Right ventricle myocardium superior (tissue), 1 donor: ENCODE measurements around the gene LIFR. TPM values are rescaled to one million over a fixed set of nuclear protein-coding genes. Genes with fewer than 3 reads are reported as not detected.

Source experiments
- ATAC-seq: fragments of 200-7000 bp; cut with Tn5 transposase; one replicate; pipeline ENCODE4 v1.9.1; 2020; ENCODE audit warnings: mild to moderate bottlenecking; ENCODE audit not compliant: poor library complexity
- DNase-seq: peaks from one replicate; pipeline ENCODE4 v3.0.0-alpha.2; 2020
- intact Hi-C: fragments of 100-400 bp; cut with DNase I; formaldehyde crosslinking; loops from one replicate; pipeline ENCODE4 v1.11.2; 2022
- total RNA-seq: library from RNA; stranded (reverse); fragmentation: NEBNext Ultra II Directional; extraction: Animal tissue kit (Norgen Biotek cat#: 25700); gene quantifications from one replicate; pipeline ENCODE4 v1.2.1, GENCODE V29; 2021
- donor health status: DM: no; HTN: yes; CAD: no; lungs with severe emphysema.

The LIFR gene
- total RNA-seq, 1 donor from 2014 or later = 53.2 TPM

DNA sequence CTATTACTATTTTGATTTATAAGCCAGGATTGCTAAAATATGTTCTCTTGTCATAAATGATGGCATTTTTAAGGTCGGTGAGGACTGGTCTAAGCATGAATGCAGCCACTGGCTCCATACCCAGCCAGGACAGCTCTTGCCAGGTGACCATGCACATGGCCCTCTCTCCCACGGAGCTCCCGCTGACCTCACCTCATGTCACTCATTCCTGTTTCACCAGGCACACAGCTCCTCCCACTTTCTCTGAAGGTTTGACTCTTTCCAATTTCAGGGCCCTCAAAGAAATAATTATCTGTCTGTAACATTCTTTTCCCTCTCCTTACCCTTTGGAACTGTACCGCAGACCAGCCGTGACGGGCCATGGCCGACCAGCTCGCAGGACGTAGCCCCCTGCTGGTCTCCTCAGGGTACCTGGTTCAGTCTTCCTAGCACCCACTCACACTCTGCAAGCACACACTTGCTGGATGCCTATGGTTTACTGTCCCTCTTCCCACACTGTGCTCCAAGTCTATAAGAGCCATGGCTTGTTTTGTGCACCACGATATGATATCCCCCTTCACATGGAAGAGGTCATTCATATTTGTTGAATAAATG is 72.5 kb downstream of the LIFR start:
- no peak for ATAC-seq

DNA sequence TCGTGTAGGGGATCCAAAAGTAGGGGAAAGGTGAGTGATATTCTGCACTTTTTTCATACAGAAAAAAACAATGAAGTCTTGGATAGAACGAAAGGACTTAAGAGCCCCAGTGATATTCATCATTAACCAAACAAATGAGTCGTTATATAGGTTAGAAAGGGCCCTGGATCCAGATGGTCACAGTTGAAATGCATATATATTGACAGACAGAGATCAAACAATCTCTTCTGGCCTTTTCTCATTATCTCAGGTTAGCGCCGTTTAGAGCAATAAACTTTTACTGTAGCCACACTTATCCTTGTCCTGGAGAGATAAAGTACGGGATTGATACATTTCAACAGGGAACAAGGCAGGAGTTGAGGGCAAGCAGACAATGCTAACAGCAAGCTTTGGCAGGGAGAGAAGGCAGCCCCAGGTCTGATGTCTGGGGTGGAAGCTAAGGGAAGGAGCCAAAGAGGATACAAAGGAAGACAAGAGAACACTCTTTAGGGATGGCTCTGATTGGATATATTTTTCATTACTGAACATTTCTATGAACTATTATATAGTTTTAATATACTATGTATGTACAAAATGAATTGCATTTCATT is 77.0 kb downstream of the LIFR start:
- intact Hi-C loops = no loop called here
- no peak for DNase-seq
- peak; percentile 58 for ATAC-seq

More for the DNA sequence above, 72.5 kb downstream of the LIFR start:
- intact Hi-C loops = no loop called here
- no peak for DNase-seq

DNA sequence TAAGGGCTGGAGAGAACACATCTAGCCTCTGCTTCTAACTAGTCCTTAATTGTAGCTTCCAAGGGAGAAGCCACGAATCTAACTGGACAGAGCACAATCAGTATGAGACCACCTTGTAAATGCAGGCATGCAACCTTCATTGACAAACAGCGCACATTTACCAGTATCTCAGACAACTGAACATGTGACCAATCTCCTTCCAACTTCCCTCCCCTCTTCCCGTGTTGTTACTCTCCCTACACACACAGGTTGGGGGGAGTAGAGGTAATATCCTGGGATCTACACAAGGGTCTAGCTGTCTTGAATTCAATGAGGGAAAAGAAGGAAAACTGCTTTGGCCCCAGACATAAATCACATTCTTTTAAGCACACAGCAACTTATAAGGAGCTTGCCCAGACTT is 77.6 kb downstream of the LIFR start:
- intact Hi-C loops = no loop called here
- no peak for DNase-seq
- ATAC-seq = no peak

DNA sequence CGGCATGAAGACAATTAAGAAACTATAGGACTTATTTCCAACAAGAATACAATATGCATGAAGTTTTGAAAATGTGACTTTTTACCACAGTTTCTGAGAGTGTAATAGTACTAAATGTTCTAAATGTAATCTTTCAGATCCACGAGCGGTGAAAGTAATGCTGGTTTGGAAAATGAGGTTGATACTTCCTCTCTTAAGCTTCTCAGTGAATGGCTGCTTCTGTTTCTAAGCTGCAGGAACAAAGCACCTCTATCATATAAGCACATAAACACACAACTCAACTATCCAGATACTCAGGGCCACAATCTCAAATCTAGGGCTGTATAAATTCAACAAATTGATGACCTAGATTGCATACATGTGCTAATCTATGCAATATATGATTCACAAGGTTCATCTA is 78.3 kb downstream of the LIFR start:
- DNase-seq (no peak), ATAC-seq (no peak)
- intact Hi-C loops = no loop called here

DNA sequence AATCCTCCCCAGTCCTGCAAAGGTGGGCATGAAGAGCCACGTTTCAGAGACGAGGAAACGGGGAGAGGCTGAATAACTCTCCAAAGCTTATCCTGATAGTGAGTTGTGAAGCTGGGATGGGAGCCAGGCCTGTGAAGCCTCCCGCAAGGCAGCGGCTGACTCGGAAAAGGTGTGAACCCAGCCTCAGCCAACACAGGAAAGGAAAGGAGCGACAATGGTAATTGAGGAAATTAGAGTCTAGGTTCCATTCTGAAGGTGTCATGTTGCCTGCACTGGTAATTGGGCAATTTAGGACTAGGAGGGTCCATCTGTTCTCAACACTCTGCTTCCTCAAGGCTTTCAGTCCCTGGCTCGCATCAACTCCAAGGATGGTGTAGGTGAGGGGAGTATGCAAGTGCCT is 83.4 kb downstream of the LIFR start:
- DNase-seq (peak; percentile 58), ATAC-seq (peak; percentile 32)
- intact Hi-C loops = no loop called here

DNA sequence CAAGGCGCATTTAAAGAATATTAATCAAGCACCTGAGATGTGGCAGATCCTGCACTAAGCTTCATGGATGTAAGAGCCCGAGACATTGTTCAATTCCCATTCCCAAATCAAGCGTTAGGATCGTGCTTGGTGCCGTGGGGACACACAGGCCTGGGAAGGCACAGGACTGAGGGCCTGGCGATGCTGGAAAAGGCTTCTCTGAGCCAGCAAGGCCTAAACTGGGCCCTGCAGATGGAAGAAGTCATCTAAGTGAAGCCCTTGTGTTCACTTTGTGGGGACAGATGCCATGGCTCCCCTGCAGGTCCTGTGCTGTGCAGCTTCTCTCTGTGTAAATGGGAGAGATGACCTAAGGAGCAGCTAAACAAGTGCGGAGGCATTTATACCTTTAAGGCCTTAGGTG is 83.9 kb downstream of the LIFR start:
- ATAC-seq (no peak), DNase-seq (no peak)
- intact Hi-C loops = no loop called here

DNA sequence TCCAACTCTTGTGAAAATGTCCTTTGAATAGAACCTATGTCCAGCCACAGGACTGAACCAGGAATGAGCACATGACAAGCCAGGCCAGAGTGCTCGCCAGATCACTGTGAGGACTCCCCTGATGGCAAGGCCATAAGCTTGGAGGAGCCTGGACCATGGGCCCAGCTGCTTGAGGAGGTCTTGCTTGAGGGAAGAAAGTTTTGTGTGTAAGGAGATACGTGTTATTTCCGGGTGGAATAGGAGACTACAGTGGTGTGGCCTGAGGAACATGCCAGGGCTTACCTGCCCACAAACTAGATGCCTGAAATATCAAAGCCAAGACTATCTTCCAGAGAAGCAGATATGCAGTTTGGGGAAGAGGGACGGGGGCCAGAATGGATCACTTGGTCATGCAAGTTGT is 84.7 kb downstream of the LIFR start:
- DNase-seq = no peak
- intact Hi-C loops = no loop called here
- ATAC-seq = no peak

DNA sequence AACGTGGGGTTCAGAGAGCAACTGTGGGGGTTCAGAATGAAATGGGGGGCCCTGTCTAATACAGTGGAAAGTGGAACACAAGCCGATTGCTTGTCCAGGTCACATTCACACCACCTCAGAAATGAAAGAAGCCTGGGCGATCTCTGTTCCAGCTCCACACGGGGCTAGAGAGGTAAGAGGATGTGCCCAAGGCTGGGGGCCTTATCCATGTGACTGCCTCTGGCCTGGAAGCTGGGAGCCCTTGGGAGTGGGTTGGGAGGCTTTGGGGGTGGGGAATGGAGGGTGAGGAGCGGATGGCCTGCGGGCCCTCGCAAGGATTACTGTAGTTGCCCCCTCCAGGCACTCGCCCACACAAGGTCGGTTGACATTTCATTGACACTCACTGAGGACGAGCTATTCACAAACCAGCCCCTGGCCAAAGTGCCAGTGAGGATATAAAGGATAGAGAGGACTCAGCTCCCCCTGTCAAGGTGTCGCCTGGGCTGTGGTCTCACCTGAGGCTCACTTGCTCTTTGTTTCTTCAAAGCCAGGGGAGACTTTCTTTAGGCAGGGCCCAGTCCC is 86.7 kb downstream of the LIFR start:
- no peak for ATAC-seq
- intact Hi-C loops = no loop called here

DNA sequence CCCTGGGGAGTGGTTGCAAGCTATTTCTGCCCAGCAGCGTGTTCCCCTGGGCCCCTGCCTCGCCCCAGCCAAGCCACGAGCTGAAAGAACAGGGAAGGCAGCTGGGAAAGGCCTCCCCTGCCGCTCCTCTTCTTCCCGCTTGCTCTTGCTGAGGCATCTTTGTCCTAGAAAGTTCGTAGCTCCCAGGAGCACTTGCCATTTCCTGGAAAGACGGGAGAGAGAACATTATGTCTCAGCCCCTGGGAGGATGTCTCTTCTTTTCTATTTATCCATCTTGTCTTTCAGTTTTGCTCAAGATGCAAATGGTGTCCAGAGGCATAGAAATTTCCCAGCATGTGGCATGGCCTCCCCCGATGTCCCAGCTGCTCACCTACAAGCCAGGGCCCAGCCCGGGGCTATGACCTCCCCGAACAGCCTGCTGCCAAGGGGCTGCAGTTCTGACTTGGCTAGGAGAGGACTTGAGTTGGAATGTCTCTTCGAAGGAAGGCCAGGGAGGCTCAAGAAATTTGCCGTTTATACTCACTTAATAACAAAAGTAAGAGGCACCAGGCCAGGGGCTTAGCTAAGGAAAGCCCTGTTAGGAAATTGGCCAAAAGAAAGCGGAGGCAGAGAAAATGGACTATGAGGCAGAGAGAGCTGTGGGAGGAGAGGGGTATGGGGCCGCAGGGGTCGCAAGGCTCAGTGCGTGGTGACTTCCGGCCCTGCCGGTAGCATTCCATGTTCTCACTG is 87.3 kb downstream of the LIFR start:
- DNase-seq = peak; percentile 87
- ATAC-seq = peak; percentile 48
- intact Hi-C loops = no loop called here

More for the DNA sequence above, 86.7 kb downstream of the LIFR start:
- DNase-seq = no peak

DNA sequence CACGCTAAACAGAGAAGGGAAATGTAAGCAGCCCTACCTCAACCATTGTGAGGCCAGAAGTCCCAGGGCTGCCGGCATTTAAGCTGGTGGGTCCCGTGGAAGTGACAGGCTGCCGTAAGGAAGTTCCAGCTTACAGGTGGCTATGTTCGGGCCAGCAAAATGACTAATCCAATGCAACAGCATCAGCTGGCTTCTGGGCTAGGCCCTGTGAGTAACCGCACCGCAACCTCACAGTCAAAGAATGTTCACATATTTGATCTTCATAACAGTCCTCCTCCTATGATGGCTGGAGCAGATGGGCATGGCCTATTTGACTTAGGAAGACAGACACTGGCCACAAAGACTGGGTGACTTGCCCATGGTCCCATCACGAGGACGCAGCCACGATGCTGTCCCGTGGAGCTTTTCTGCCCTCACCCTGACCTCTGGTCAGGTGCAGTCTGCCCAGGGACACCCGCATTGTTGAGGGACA is 88.2 kb downstream of the LIFR start:
- intact Hi-C loops = no loop called here
- ATAC-seq (no peak), DNase-seq (no peak)

DNA sequence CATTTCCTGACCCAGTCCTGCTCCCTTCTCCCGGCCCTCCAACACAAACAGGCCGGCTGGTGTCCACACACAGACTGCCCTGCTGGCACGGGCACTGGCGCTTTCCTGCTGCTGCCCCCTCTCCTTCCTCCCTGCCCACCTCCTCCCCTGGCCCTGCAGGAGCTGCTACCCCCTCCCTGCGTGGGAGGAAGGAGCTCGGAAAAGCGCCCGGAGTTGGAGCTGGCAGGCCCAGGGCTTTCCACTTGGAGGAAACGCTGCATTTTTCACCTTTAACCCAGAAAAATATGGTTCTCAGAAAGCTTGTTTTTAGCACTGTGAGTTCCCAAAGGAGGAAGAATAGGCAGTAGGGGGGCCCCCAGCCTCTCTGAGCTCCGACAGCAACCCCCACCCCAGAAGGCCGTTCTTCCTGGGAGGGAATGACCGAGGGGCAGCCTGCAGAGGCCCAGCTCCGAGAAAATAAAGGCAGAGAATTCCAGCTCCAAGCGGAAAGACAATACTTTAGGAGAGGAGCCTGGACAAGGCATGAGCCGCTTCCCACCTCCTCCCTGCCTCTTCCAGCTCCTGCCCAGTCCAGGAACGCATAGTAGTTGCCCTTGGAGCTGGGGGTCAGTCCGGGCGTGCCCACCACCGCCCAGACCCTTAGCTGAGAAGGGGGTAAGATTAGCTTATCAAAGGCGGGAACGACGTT is 88.9 kb downstream of the LIFR start:
- ATAC-seq = peak; percentile 34
- intact Hi-C loops = no loop called here
- peak; percentile 78 for DNase-seq

DNA sequence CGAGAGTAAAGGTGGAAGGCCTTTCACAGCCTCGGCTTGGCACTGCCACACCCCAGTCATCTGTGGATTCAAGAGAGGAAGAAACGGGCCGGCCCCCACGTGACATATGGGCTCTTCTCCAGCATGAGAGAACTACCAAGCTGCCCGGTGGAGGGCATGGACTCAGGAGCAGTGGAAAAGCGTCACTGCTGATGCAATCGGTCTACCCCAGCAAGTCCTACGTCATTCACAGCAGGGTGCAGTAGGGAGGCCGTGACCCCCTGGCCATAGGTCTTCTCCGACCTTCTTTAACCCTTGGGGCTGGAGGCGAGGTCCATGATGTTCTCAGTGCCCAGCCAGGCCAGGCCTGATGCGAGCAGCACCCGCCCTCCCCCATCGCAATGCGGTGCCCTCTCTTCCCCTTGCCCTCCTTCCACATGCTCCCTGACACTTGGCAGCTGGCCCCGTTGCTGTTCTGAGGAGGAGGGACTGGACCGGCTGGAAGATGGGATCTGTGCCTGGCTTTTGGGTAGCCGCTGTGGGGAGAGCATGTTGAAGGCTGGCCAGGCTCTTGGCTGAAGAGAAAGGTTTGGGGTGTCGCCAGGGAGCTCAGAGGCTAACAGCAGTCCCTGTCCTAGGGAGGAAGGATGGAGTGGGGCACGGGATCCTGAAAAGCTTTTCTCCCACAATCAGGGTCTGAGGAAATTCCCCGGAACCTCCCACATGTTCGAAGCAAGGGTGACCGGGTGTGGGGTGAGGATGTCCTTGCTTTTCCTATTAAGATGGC is 89.8 kb downstream of the LIFR start:
- intact Hi-C loops = no loop called here
- ATAC-seq = peak; percentile 76
- DNase-seq = peak; percentile 91

DNA sequence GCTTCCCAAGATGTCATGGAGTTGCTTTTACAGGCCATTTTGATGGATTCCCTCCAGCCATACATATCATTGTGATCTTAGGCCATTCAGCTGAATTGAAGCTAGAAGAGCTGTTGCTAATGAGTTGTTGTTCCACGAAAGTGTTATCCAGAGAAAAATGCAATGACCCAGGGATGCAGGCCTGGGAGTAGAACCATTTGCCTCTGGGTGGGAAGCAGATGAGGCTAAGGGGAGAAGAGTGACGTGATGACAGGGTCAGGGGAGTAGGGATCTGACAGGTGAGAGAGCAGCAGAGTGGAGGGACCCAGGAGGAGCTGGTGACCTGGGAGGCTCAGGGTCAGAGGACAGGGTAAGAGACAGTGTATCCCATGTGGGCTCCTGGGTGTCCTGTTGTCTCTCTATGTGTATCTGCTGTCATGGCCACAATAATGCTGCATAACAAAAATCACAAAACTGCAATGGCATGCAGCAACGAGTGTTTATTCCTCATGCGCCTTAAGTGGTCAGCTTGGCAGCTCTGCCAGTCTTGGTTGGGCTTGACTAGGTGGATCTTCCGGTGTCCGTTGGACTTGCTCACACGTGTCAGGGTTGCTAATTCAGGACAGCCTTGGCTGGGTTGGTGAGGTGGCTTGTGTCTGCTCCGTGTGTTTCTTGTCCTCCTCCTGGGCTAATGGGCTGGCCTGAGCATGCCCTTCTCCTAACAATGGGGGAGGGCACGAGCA is 90.6 kb downstream of the LIFR start:
- no peak for DNase-seq
- no peak for ATAC-seq
- intact Hi-C loops = no loop called here

DNA sequence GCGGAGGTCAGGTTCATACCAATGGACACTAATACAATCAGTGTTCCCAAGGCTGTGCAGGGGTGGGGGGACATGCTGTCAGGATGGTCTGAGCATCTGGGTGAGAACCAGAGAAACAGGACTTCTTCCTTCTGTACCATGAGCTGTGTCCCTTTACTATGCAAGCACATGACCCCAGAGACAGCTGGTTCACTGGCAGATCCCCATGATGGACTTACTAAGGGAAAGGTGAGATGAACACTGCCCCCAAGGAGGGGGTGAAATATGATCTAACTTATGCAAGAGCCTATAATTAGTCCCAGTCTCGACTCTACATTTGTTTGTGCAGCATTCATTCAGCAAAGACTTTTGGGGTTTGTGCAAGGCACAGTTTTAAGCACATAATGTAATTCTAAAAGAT is 91.4 kb downstream of the LIFR start:
- DNase-seq = no peak
- intact Hi-C loops = no loop called here
- ATAC-seq = no peak

DNA sequence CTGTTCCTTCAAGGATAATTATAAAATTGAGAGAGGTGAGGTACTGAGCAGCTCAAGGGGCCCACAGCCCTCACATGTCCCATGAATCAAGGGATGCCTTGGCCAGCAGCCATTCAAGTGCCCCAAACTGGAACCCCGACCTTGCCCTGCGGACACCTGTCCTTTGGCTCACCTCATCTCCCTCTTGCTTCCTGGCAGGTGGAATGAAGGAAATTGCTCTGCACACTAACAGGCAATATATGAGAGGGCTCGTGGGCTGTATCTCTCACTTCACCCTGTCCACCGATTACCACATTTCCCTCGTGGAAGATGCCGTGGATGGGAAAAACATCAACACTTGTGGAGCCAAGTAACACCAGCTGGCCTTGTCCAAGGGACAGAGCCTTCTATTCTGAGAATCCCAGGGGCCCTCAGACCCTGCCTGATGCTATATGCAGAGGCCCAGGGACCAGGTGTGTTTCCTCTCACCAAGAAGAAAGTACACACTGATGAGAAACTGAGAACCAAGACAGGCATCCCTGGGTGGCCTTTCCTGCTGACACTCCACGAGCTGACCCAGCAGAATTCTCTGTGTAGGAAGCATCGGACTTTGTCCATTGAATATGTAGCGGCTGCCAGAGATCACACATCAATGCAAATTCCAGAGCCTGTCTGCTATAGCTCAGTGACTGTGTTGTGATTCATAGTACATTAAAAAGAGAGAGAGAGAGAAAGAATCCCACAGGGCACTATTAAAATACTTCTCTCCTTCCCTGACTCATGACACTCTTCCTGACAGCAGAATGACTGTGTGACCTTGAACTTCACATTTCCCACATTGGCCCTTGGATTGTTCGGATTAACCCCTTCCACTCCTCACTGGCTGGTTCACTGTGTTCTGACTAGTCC is 92.6 kb downstream of the LIFR start:
- DNase-seq (no peak), ATAC-seq (peak; percentile 4)
- intact Hi-C loops = no loop called here

DNA sequence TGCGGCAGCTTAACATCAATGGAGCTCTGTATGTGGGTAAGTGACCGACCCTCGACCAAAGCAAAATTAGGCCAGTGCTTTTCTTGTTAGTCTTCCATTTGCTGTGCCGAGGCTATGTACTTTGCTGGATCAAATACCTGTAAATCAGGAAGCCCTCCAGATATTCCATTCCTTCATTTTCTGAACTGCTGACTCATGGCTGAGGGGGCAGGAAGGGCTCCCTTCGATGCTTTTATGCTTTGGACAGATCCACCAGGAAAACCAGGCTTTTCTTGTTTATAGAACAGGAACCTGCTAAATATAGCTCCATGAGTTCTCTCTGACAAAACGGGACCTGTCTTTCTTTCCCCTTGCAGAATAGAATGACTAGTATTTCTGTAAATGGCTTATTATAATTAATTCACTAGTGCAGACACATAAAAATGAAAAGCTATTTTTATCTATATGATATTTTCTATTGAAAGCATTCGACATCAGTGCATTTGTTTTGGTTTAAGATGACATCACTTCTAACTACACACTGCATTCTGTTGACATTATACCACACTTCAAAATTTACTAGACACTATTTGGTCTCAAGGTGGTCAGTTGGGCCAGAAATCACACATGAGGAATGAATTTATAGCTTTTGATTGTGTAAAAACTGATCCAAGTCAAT is 93.3 kb downstream of the LIFR start:
- DNase-seq = no peak
- intact Hi-C loops = no loop called here
- ATAC-seq = no peak

DNA sequence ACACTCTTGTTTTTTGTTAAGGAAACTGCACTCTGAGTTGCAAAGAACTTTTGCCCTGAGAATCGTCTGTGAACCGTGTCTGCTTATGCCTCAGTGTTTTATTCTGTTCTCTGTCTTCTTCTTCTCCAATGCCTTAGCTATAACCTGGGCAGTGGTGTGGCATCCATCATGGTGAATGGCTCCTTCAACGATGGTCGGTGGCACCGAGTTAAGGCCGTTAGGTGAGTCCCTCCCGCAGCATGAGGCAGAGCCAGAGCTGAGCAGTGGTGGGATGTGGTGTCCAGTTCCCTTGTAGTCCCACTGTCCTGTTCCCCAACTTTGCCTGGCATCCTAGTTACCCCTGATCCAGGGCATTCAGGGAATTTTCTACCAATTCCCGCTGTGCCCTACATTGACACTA is 98.3 kb downstream of the LIFR start:
- DNase-seq (no peak), ATAC-seq (no peak)
- intact Hi-C loops = no loop called here
